Hepatocyte (in vitro differentiated cells): ENCODE measurements around the gene SCUBE2. TPM values are rescaled to one million over a fixed set of nuclear protein-coding genes. Genes with fewer than 3 reads are reported as not detected.
A peak's percentile ranks its signal among the peaks of the same experiment; 100 is the strongest.

Experiments
- DNase-seq: peaks from one replicate; pipeline ENCODE4 v3.0.0-alpha.2; 2016; ENCODE audit warnings: low spot score
- H2AFZ ChIP-seq: fragments of 200-600 bp; sonication (generic); 2 replicates; pipeline ENCODE4 v1.6.0; 2016; ENCODE audit warnings: antibody characterized with exemption, mild to moderate bottlenecking
- H3K27ac ChIP-seq: fragments of 200-600 bp; sonication (generic); 2 replicates; pipeline ENCODE4 v1.5.1; 2016; ENCODE audit warnings: mild to moderate bottlenecking
- H3K27me3 ChIP-seq: fragments of 200-600 bp; sonication (generic); 2 replicates; pipeline ENCODE4 v1.6.1; 2016
- H3K36me3 ChIP-seq: fragments of 200-600 bp; sonication (generic); replicated peaks from 2 replicates; pipeline ENCODE4 v1.5.1; 2016; ENCODE audit warnings: low read depth; ENCODE audit not compliant: insufficient read depth
- H3K4me1 ChIP-seq: fragments of 200-600 bp; sonication (generic); 2 replicates; pipeline ENCODE4 v1.5.1; 2016; ENCODE audit warnings: mild to moderate bottlenecking, moderate library complexity; ENCODE audit not compliant: insufficient read depth
- H3K4me2 ChIP-seq: fragments of 200-600 bp; sonication (generic); 2 replicates; pipeline ENCODE4 v1.6.0; 2016
- H3K4me3 ChIP-seq: fragments of 200-600 bp; sonication (generic); 2 replicates; pipeline ENCODE4 v1.5.1; 2016; ENCODE audit warnings: mild to moderate bottlenecking
- H3K79me2 ChIP-seq: fragments of 200-600 bp; sonication (generic); 2 replicates; pipeline ENCODE4 v1.6.0; 2017; ENCODE audit warnings: mild to moderate bottlenecking
- H3K9me2 ChIP-seq: fragments of 200-600 bp; sonication (generic); replicated peaks from 2 replicates; pipeline ENCODE4 v1.6.0; 2017; ENCODE audit warnings: mild to moderate bottlenecking; ENCODE audit not compliant: insufficient read depth
- H3K9me3 ChIP-seq: fragments of 200-600 bp; sonication (generic); 2 replicates; pipeline ENCODE4 v1.5.1; 2016; ENCODE audit warnings: low read depth, mild to moderate bottlenecking
- H4K20me1 ChIP-seq: fragments of 200-600 bp; sonication (generic); 2 replicates; pipeline ENCODE4 v1.6.0; 2016; ENCODE audit warnings: mild to moderate bottlenecking; ENCODE audit not compliant: insufficient read depth, poor library complexity, severe bottlenecking
- EZH2 ChIP-seq: fragments of 200-600 bp; sonication (generic); IDR thresholded peaks from 2 replicates; pipeline ENCODE4 v1.6.1; 2016; ENCODE audit warnings: antibody characterized with exemption, mild to moderate bottlenecking, borderline replicate concordance
- EZH2phosphoT487 ChIP-seq: fragments of 200-600 bp; sonication (generic); IDR thresholded peaks from one replicate; pipeline ENCODE4 v1.6.1; 2018; ENCODE audit warnings: antibody characterized with exemption, mild to moderate bottlenecking, low read depth, moderate library complexity; ENCODE audit not compliant: unreplicated experiment, severe bottlenecking
- WGBS: methylation state at CpG from one replicate; pipeline ENCODE4 v1.1.6; 2016; ENCODE audit warnings: low lambda C conversion rate; ENCODE audit errors: missing lambda C conversion rate; 5-methylcytosine and 5-hydroxymethylcytosine counted together
- polyA plus RNA-seq: library from polyadenylated mRNA; unstranded; fragments of >200 nt; fragmentation: Nextera tagmentation; extraction: Ambion mirVana; gene quantifications from 2 replicates; pipeline ENCODE4 v1.2.1, GENCODE V29; 2016
- total RNA-seq: library from RNA; depleted of rRNA; stranded (reverse); fragments of >200 nt; gene quantifications from 2 replicates; pipeline ENCODE4 v1.2.3, GENCODE V29; 2014
- TF ChIP-seq, protein P1 (sequence below): fragments of 200-600 bp; sonication (generic); IDR thresholded peaks from 2 replicates; pipeline ENCODE4 v1.5.1; 2016; ENCODE audit warnings: antibody characterized with exemption, mild to moderate bottlenecking; ENCODE audit not compliant: poor library complexity

Gene SCUBE2
- total and polyA plus RNA-seq, 2 experiments from 2014 or later, result 8.6 to 8.9 TPM

DNA sequence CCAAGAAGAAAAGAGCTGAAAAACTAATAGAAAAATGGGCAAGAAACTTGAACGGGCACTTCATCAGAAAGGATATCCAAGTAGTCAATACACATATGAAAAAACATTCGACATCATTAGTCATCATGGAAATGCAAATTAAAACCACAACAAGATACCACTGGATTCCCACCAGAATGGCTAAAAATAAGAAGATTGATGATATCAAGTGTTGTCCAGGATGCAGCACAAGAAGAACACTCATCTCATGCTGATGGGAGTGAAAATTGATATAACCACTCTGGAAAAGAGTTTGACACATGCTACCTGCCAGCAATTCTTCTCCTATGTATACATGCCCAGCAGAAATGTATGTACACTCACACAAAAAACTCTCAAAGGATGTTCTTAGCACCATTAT, 26.9 kb upstream of the SCUBE2 start:
- Histone ChIP-seq H3K9me2 (no peaks in the 10 kb centered on the region), H3K27me3 (no peaks in the 10 kb centered on the region), H3K27ac (no peak overlapping the region), H3K9me3 (peaks cover 4% of the 10 kb centered on the region), H3K79me2 (no peaks in the 10 kb centered on the region), H3K4me1 (no peaks in the 10 kb centered on the region), H3K4me3 (no peak overlapping the region), H4K20me1 (no peaks in the 10 kb centered on the region), H3K36me3 (no peaks in the 10 kb centered on the region), H2AFZ (no peak overlapping the region), H3K4me2 (no peak overlapping the region)
- no peak for DNase-seq
- TF ChIP-seq, protein P1, sequence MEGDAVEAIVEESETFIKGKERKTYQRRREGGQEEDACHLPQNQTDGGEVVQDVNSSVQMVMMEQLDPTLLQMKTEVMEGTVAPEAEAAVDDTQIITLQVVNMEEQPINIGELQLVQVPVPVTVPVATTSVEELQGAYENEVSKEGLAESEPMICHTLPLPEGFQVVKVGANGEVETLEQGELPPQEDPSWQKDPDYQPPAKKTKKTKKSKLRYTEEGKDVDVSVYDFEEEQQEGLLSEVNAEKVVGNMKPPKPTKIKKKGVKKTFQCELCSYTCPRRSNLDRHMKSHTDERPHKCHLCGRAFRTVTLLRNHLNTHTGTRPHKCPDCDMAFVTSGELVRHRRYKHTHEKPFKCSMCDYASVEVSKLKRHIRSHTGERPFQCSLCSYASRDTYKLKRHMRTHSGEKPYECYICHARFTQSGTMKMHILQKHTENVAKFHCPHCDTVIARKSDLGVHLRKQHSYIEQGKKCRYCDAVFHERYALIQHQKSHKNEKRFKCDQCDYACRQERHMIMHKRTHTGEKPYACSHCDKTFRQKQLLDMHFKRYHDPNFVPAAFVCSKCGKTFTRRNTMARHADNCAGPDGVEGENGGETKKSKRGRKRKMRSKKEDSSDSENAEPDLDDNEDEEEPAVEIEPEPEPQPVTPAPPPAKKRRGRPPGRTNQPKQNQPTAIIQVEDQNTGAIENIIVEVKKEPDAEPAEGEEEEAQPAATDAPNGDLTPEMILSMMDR, result no peak
- no peak for TF ChIP-seq EZH2phosphoT487
- TF ChIP-seq EZH2, result no peak
- 97% methylated on average over 2 of the region's 2 CpGs for WGBS

DNA sequence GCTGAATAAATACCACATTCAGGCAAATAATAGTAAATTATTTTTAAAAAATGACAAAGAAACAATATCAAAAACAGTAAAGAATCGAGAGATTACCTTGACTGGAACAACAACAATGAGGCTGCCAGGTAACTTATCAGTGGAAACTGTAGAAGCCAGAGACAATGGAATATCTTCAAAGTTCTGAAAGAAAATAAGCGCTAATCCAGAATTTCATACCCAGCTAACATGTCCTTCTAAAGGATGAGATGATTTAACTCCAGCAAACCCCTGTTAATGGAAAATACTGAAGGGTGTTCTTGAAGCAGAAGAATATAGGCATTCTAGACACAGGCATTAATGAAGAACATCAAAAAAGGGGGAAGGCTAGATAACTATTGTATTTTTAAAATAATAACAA, 20.7 kb upstream of the SCUBE2 start:
- Histone ChIP-seq H3K27me3 (no peaks in the 10 kb centered on the region), H3K9me3 (peaks cover 10% of the 10 kb centered on the region), H3K36me3 (no peaks in the 10 kb centered on the region), H3K79me2 (no peaks in the 10 kb centered on the region), H3K4me1 (no peaks in the 10 kb centered on the region), H2AFZ (no peak overlapping the region), H3K4me2 (no peak overlapping the region), H3K9me2 (no peaks in the 10 kb centered on the region), H3K4me3 (no peak overlapping the region), H4K20me1 (no peaks in the 10 kb centered on the region), H3K27ac (no peak overlapping the region)
- no peak for DNase-seq
- no peak for TF ChIP-seq EZH2phosphoT487
- TF ChIP-seq, protein P1, result no peak
- TF ChIP-seq EZH2, result no peak
- WGBS, result 95% methylated on average over 2 of the region's 2 CpGs

DNA sequence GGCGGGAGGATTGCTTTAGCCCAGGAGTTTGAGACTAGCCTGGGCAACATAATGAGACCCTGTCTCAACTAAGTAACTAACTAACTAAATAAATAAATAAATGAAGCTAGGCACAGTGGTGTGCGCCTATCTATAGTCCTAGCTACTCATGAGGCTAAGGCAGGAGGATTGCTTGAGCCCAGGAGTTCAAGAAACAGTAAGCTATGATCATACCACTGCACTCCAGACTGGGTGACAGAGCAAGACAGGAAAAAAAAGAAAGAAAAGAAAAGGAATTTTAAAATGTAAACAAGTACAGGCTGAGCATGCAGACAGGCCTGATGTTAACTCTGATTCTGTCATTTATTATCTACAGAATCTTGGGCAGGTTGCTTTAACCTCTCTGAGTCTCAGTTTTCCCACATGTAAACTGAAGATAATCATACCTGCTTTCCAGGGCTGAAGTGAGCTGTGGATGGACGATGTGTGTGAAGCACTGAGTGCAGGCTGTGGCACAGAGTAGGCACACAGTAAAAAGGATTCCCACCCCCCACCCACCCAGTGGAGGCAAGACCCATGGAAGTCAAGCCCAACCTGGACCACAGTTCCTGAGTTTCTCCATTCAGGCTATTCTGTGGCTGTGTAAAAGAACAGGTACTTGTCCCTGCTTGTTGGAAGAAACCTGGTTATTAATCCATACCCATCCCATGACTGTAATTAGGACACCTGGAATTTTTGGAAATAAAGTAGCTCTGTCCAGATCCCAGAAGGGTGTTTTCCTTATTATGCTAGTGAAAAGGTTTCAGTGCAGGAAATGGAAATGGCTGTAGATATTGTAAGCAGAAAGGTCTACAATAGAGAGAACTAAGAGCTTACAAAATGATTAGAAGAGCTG, 18.7 kb upstream of the SCUBE2 start:
- Histone ChIP-seq H2AFZ (no peak overlapping the region), H3K4me3 (no peak overlapping the region), H3K79me2 (no peaks in the 10 kb centered on the region), H3K36me3 (no peaks in the 10 kb centered on the region), H3K27ac (no peak overlapping the region), H3K4me2 (no peak overlapping the region), H3K4me1 (no peaks in the 10 kb centered on the region), H4K20me1 (no peaks in the 10 kb centered on the region), H3K9me2 (no peaks in the 10 kb centered on the region), H3K9me3 (peaks cover 10% of the 10 kb centered on the region), H3K27me3 (no peaks in the 10 kb centered on the region)
- TF ChIP-seq EZH2 (no peak), EZH2phosphoT487 (no peak)
- TF ChIP-seq, protein P1, result no peak
- WGBS, result 79% methylated on average over 3 of the region's 3 CpGs
- DNase-seq, result no peak

DNA sequence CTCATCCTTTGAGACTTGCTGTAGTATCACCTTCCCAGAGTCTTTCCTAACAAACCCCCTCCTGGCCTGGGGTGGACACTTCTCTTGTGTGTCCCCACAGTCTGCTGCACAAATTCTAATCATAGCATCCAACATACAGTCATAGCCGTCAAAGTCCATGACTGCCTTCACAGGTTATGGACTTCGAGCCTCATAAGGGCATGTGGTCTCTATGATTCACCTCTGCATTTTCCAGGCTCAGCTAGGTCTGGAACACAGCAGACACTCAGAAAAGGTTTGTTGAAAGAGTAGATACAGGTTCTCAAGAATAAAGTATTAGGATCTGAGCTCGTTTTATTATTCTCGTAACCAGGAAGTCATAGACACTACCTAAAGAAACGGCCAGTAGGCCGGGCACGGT, 13.2 kb upstream of the SCUBE2 start:
- 91% methylated on average over 7 of the region's 7 CpGs for WGBS

More for the DNA sequence above, 13.2 kb upstream of the SCUBE2 start:
- Histone ChIP-seq H3K9me3 (no peaks in the 10 kb centered on the region), H3K4me3 (no peak overlapping the region), H3K27me3 (no peaks in the 10 kb centered on the region), H3K4me2 (no peak overlapping the region), H3K79me2 (no peaks in the 10 kb centered on the region), H3K27ac (no peak overlapping the region), H3K9me2 (no peaks in the 10 kb centered on the region), H4K20me1 (no peaks in the 10 kb centered on the region), H3K36me3 (no peaks in the 10 kb centered on the region), H2AFZ (no peak overlapping the region), H3K4me1 (no peaks in the 10 kb centered on the region)
- TF ChIP-seq, protein P1, result no peak
- peak; percentile 49 for DNase-seq
